H1 (cell line): ENCODE results near the gene CCER1. TPM values are rescaled to one million over a fixed set of nuclear protein-coding genes. Genes with fewer than 3 reads are reported as not detected.

Experiments
- CTCF ChIA-PET: fragments of 300-600 bp; sonication (Branson Sonifier 250); formaldehyde crosslinking; loops from one replicate; lab custom pipeline; 2021; ENCODE audit not compliant: partially characterized antibody; lab: Charles Lee
- POLR2A ChIA-PET: fragments of 300-600 bp; sonication (Branson Sonifier 250); formaldehyde crosslinking; loops from one replicate; lab custom pipeline; 2021; ENCODE audit warnings: inconsistent platforms; ENCODE audit not compliant: partially characterized antibody; lab: Charles Lee
- DNase-seq, 2 experiments: peaks; one replicate each; pipeline versions ENCODE4 v3.0.0 to v3.0.0-alpha.2; 2010 to 2022; ENCODE audit warnings: low spot score in 2 of 2, low read depth in 1 of 2, mixed read lengths in 1 of 2
- FAIRE-seq: peaks from 2 replicates; lab custom pipeline; 2011; peaks lifted over from hg19 to GRCh38; lab: Jason Lieb, UNC
- H2AFZ ChIP-seq: 2 replicates; pipeline ENCODE4 v1.8.1; 2012; ENCODE audit warnings: low read length, inconsistent platforms
- H2AK5ac ChIP-seq: 2 replicates; pipeline ENCODE4 v1.6.1; 2013; ENCODE audit warnings: low read depth, low read length
- H2BK120ac ChIP-seq: replicated peaks from 2 replicates; pipeline ENCODE3; 2013; ENCODE audit warnings: low read depth, low read length, inconsistent platforms
- H2BK12ac ChIP-seq: 2 replicates; pipeline ENCODE4 v1.6.1; 2013; ENCODE audit warnings: low read depth, low read length
- H2BK15ac ChIP-seq: 2 replicates; pipeline ENCODE4 v1.6.1; 2013; ENCODE audit warnings: low read length
- H2BK20ac ChIP-seq: 2 replicates; pipeline ENCODE4 v1.6.1; 2013; ENCODE audit warnings: low read length
- H2BK5ac ChIP-seq: 2 replicates; pipeline ENCODE4 v1.6.1; 2013; ENCODE audit warnings: low read depth, low read length
- H3K14ac ChIP-seq: 2 replicates; pipeline ENCODE4 v1.6.1; 2013; ENCODE audit warnings: inconsistent platforms; ENCODE audit not compliant: insufficient read length
- H3K18ac ChIP-seq: 2 replicates; pipeline ENCODE4 v1.6.1; 2013; ENCODE audit warnings: low read length; ENCODE audit errors: extremely low read depth
- H3K23ac ChIP-seq: 2 replicates; pipeline ENCODE4 v1.6.1; 2013; ENCODE audit warnings: inconsistent platforms; ENCODE audit not compliant: insufficient read length
- H3K23me2 ChIP-seq: 2 replicates; pipeline ENCODE4 v1.6.1; 2013; ENCODE audit warnings: low read depth, low read length
- H3K27ac ChIP-seq: 2 replicates; pipeline ENCODE4 v1.6.1; 2011; ENCODE audit warnings: low read depth, low read length, inconsistent platforms
- H3K27me3 ChIP-seq, 4 experiments: replicated peaks in 1 of 4; 1 replicate in 1 of 4; 2 replicates in 3 of 4; pipeline versions ENCODE4 v1.6.1 to v1.8.1; 2011 to 2013; ENCODE audit warnings: low read length in 3 of 4, mild to moderate bottlenecking in 3 of 4, inconsistent platforms in 2 of 4, mixed read lengths in 2 of 4, moderate library complexity in 1 of 4; ENCODE audit not compliant: control insufficient read depth in 3 of 4, insufficient read depth in 3 of 4; ENCODE audit errors: extremely low read depth in 1 of 4
- H3K36me3 ChIP-seq, 4 experiments: 2 replicates each; pipeline versions ENCODE4 v1.6.1 to v1.8.1; 2011 to 2013; ENCODE audit warnings: mild to moderate bottlenecking in 4 of 4, low read length in 3 of 4, moderate library complexity in 2 of 4, control low read depth in 1 of 4, inconsistent platforms in 1 of 4; ENCODE audit not compliant: insufficient read depth in 4 of 4, control insufficient read depth in 2 of 4
- H3K4ac ChIP-seq: replicated peaks from 2 replicates; pipeline ENCODE3; 2013; ENCODE audit warnings: low read length, low read depth, mixed read lengths, inconsistent platforms; ENCODE audit not compliant: insufficient read length
- H3K4me1 ChIP-seq, 4 experiments: replicated peaks in 1 of 4; 1 replicate in 1 of 4; 2 replicates in 3 of 4; pipeline versions ENCODE4 v1.6.1 to v1.8.1; 2011 to 2013; ENCODE audit warnings: low read length in 3 of 4, inconsistent platforms in 2 of 4, mixed read lengths in 1 of 4; ENCODE audit not compliant: insufficient read depth in 4 of 4, control insufficient read depth in 3 of 4
- H3K4me2 ChIP-seq, 2 experiments: 2 replicates each; pipeline versions ENCODE4 v1.6.1 to v1.8.1; 2011 to 2013; ENCODE audit warnings: low read depth in 2 of 2, low read length in 2 of 2, control low read depth in 1 of 2, inconsistent platforms in 1 of 2, mild to moderate bottlenecking in 1 of 2; ENCODE audit not compliant: insufficient read depth in 1 of 2
- H3K4me3 ChIP-seq, 4 experiments: fragments of 200-600, 300-600 bp in 1 of 4; sonication (generic), shearing (Covaris generic), sonication (Bioruptor Twin) in 1 of 4; 2 replicates each; pipeline versions ENCODE4 v1.5.1 to v1.8.1; 2011 to 2016; ENCODE audit warnings: low read length in 4 of 4, low read depth in 3 of 4, control low read depth in 2 of 4, inconsistent platforms in 2 of 4, mild to moderate bottlenecking in 2 of 4, mixed read lengths in 1 of 4, moderate library complexity in 1 of 4; ENCODE audit not compliant: insufficient read depth in 2 of 4; ENCODE audit errors: extremely low read depth in 1 of 4
- H3K56ac ChIP-seq: replicated peaks from 2 replicates; pipeline ENCODE3; 2013; ENCODE audit warnings: low read depth, mild to moderate bottlenecking, mixed read lengths, low read length, inconsistent platforms; ENCODE audit not compliant: insufficient read length
- H3K79me1 ChIP-seq: 2 replicates; pipeline ENCODE4 v1.6.1; 2013; ENCODE audit warnings: low read depth, low read length, control low read depth
- H3K79me2 ChIP-seq, 2 experiments: 2 replicates each; pipeline versions ENCODE4 v1.6.1 to v1.8.1; 2012 to 2013; ENCODE audit warnings: low read length in 2 of 2, mild to moderate bottlenecking in 2 of 2, inconsistent platforms in 1 of 2; ENCODE audit not compliant: insufficient read depth in 2 of 2, control insufficient read depth in 1 of 2
- H3K9ac ChIP-seq, 4 experiments: replicated peaks in 1 of 4; 1 replicate in 1 of 4; 2 replicates in 3 of 4; pipeline versions ENCODE4 v1.6.1 to v1.8.1; 2011 to 2013; ENCODE audit warnings: low read depth in 3 of 4, low read length in 3 of 4, control low read depth in 2 of 4, mild to moderate bottlenecking in 2 of 4, moderate library complexity in 2 of 4, inconsistent platforms in 1 of 4; ENCODE audit errors: extremely low read depth in 1 of 4
- H3K9me3 ChIP-seq, 2 experiments: 2 replicates each; pipeline versions ENCODE4 v1.6.1 to v1.8.1; 2012 to 2013; ENCODE audit warnings: mild to moderate bottlenecking in 2 of 2, moderate library complexity in 2 of 2, control low read depth in 1 of 2, inconsistent platforms in 1 of 2, low read depth in 1 of 2, low read length in 1 of 2, mixed read lengths in 1 of 2; ENCODE audit not compliant: insufficient read depth in 2 of 2
- H4K20me1 ChIP-seq, 2 experiments: replicated peaks in 1 of 2; 2 replicates each; pipeline versions ENCODE3 to v1.8.1; 2011 to 2013; ENCODE audit warnings: inconsistent platforms in 2 of 2, low read length in 2 of 2, mild to moderate bottlenecking in 1 of 2; ENCODE audit not compliant: insufficient read depth in 2 of 2, control insufficient read depth in 1 of 2
- H4K5ac ChIP-seq: 2 replicates; pipeline ENCODE4 v1.6.1; 2013; ENCODE audit warnings: low read length, low read depth, mixed read lengths, inconsistent platforms; ENCODE audit not compliant: insufficient read length
- H4K8ac ChIP-seq: 2 replicates; pipeline ENCODE4 v1.8.0; 2013; ENCODE audit warnings: mild to moderate bottlenecking, moderate library complexity, low read length, inconsistent platforms; ENCODE audit not compliant: insufficient read depth; ENCODE audit errors: extremely low read depth
- H4K91ac ChIP-seq: replicated peaks from 2 replicates; pipeline ENCODE3; 2013; ENCODE audit warnings: low read length, mixed read lengths, inconsistent platforms; ENCODE audit not compliant: insufficient read length
- CBX8 ChIP-seq: fragments of 300-800, 300-1000 bp; sonication (generic); IDR thresholded peaks from 2 replicates; pipeline ENCODE4 v1.7.1; 2016; ENCODE audit warnings: low read depth, low read length, borderline replicate concordance
- CTBP2 ChIP-seq: IDR thresholded peaks from 2 replicates; pipeline ENCODE4 v1.7.0; 2011; ENCODE audit warnings: borderline replicate concordance, mild to moderate bottlenecking, moderate library complexity, mixed read lengths, low read length; ENCODE audit not compliant: insufficient read depth, insufficient read length
- GABPA ChIP-seq: IDR thresholded peaks from 2 replicates; pipeline ENCODE4 v1.6.1; 2011; ENCODE audit warnings: mild to moderate bottlenecking, low read length, moderate library complexity, borderline replicate concordance; ENCODE audit not compliant: insufficient read depth
- JUND ChIP-seq: IDR thresholded peaks from 2 replicates; pipeline ENCODE4 v1.6.1; 2011; ENCODE audit warnings: mild to moderate bottlenecking, improper control_type of control experiment, low read length
- RAD21 ChIP-seq, 2 experiments: IDR thresholded peaks in 1 of 2; conservative IDR thresholded peaks in 1 of 2; 2 replicates each; pipeline ENCODE4 v1.6.1; 2011; ENCODE audit warnings: low read depth in 2 of 2, low read length in 2 of 2, improper control_type of control experiment in 1 of 2, inconsistent platforms in 1 of 2, mild to moderate bottlenecking in 1 of 2, moderate library complexity in 1 of 2
- RFX5 ChIP-seq: IDR thresholded peaks from 2 replicates; pipeline ENCODE4 v1.6.1; 2011; ENCODE audit warnings: low read depth, low read length, improper control_type of control experiment, borderline replicate concordance
- SIRT6 ChIP-seq: IDR thresholded peaks from one replicate; pipeline ENCODE4 v1.7.1; 2012; ENCODE audit warnings: low read length, inconsistent platforms
- SP4 ChIP-seq: IDR thresholded peaks from 2 replicates; pipeline ENCODE4 v1.6.1; 2012; ENCODE audit warnings: low read length, inconsistent platforms
- TCF12 ChIP-seq: IDR thresholded peaks from 2 replicates; pipeline ENCODE4 v1.6.1; 2011; ENCODE audit warnings: low read depth, mild to moderate bottlenecking, low read length
- TEAD4 ChIP-seq: IDR thresholded peaks from 2 replicates; pipeline ENCODE4 v1.6.1; 2012; ENCODE audit warnings: low read depth, low read length, inconsistent platforms, mixed read lengths
- ZNF274 ChIP-seq: IDR thresholded peaks from 2 replicates; pipeline ENCODE4 v1.7.0; 2012; ENCODE audit warnings: low read length, borderline replicate concordance; ENCODE audit errors: extremely low read depth
- WGBS, 2 experiments: shearing (Covaris generic) in 1 of 2; methylation state at CpG; one replicate each; pipeline versions ENCODE4 v1.1.6 to v1.1.7; 2013 to 2015; ENCODE audit warnings: low lambda C conversion rate in 2 of 2, mixed read lengths in 2 of 2, inconsistent platforms in 1 of 2, low coverage in 1 of 2, missing lambda C conversion rate in 1 of 2; ENCODE audit not compliant: insufficient replicate concordance in 2 of 2, insufficient coverage in 1 of 2, insufficient read length in 1 of 2; ENCODE audit errors: extremely low coverage in 1 of 2, missing lambda C conversion rate in 1 of 2; 5-methylcytosine and 5-hydroxymethylcytosine counted together
- polyA plus RNA-seq, 7 experiments: library from polyadenylated mRNA; depleted of rRNA in 3 of 7; stranded (reverse) in 5 of 7; unstranded in 2 of 7; fragments of >200 nt in 5 of 7; fragments of 200-250 nt in 2 of 7; gene quantifications; 1 replicate in 5 of 7; 2 replicates in 1 of 7; 4 replicates in 1 of 7; pipeline versions ENCODE4 v1.2.1 to v1.2.3, GENCODE V29; 2011 to 2013; ENCODE audit warnings: missing spikeins in 2 of 7, mixed read lengths in 2 of 7
- total RNA-seq: library from RNA; stranded (reverse); fragmentation: NEBNext Ultra II Directional; extraction: Animal tissue kit (Norgen Biotek cat#: 25700); gene quantifications from 2 replicates; pipeline ENCODE4 v1.2.1, GENCODE V29; 2021
- TF ChIP-seq, protein P1 (sequence below): IDR thresholded peaks from 2 replicates; pipeline ENCODE4 v1.6.1; 2012; ENCODE audit warnings: inconsistent platforms

CCER1 gene
- total and polyA plus RNA-seq, 2 of the 8 experiments (the other 6 are each of a cell fraction or from before 2014, with no cell fraction given), result not detected

DNA sequence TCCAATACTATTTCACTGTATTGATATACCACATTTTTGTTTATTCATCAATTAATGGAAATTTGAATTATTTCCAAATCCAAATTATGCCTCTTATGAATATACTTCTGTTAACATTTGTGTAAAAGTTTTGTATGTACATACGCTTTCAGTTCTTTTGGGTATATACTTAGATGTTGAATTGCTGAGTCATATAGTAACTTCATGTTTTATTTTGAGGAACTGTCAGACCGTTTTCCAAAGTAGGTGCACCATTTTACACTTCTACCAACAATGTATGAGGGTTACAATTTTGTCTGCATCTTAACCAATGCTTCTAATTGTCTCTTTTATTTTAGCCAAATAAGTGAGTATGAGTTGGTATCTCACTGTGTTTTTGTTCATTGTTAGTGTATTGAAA lies 10.2 kb upstream of the CCER1 start:
- H4K8ac ChIP-seq, result no peak overlapping the region
- POLR2A ChIA-PET, result no interaction called here
- H3K23me2 ChIP-seq, result no peaks in the 10 kb centered on the region
- no peaks in the 10 kb centered on the region for H3K9me3 ChIP-seq
- no peak overlapping the region for H2BK12ac ChIP-seq
- H3K4me3 ChIP-seq, result no peak overlapping the region
- H3K23ac ChIP-seq, result no peak overlapping the region
- H2BK5ac ChIP-seq, result no peak overlapping the region
- no peak overlapping the region for H2BK20ac ChIP-seq
- CTCF ChIA-PET, result no interaction called here
- H3K27me3 ChIP-seq, result no peaks in the 10 kb centered on the region
- H4K20me1 ChIP-seq, result no peaks in the 10 kb centered on the region
- H2AFZ ChIP-seq, result no peak overlapping the region
- DNase-seq (no peak), FAIRE-seq (no peak)
- H3K9ac ChIP-seq, result no peak overlapping the region
- no peaks in the 10 kb centered on the region for H3K36me3 ChIP-seq
- TF ChIP-seq CTBP2, result no peak
- no peak for TF ChIP-seq JUND
- TF ChIP-seq, protein P1, sequence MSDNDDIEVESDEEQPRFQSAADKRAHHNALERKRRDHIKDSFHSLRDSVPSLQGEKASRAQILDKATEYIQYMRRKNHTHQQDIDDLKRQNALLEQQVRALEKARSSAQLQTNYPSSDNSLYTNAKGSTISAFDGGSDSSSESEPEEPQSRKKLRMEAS, result no peak
- no peak for TF ChIP-seq CBX8
- TF ChIP-seq GABPA, result no peak
- no peak for TF ChIP-seq TEAD4
- TF ChIP-seq ZNF274, result no peak
- TF ChIP-seq RAD21 (IDR thresholded peaks at IDR 0.05 in 1 of 2, conservative IDR thresholded peaks at IDR 0.05 in 1 of 2; ENCODE audit: low read depth in 2 of 2, low read length in 2 of 2), result no peak
- no peak for TF ChIP-seq SIRT6
- no peak for TF ChIP-seq TCF12
- no peak for TF ChIP-seq SP4
- no peak for TF ChIP-seq RFX5
- H3K79me2 ChIP-seq, result no peaks in the 10 kb centered on the region
- H2BK15ac ChIP-seq, result no peak overlapping the region
- no peaks in the 10 kb centered on the region for H3K4me1 ChIP-seq
- no peak overlapping the region for H3K27ac ChIP-seq
- H3K4ac ChIP-seq, result no peak overlapping the region
- no peak overlapping the region for H3K4me2 ChIP-seq
- no peak overlapping the region for H4K91ac ChIP-seq
- no peak overlapping the region for H3K56ac ChIP-seq
- no peak overlapping the region for H3K18ac ChIP-seq
- WGBS, 2 experiments, result 88% methylated on average over 2 of the region's 2 CpGs; no CpG with 5 or more reads in 1 of the 2 experiments
- no peak overlapping the region for H2AK5ac ChIP-seq
- H3K79me1 ChIP-seq, result no peaks in the 10 kb centered on the region
- H2BK120ac ChIP-seq, result no peak overlapping the region
- no peak overlapping the region for H3K14ac ChIP-seq
- H4K5ac ChIP-seq, result no peak overlapping the region
